Measurements from ENCODE around the gene C14orf132.

The C14orf132 gene

DNA sequence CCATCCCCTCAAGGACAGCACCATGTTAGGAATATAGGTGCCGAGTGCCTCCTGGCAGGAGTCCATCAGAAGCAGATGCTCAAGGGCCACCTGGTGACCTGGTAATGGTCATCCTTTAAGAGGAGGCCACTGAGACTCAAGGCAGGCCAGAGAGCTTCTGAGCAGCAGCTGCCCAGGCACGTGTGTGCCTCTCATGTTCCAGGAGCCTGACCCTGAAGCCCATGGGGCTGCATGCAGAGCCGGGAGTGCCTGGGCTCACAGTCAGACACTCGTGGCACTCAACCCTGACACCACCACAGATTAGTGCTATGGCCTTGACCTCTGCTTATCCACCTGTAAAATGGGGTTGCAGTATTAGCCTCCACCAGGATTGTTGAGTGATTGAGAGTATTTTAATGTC, 45.6 kb downstream of the C14orf132 start:
- no peak for DNase-seq

DNA sequence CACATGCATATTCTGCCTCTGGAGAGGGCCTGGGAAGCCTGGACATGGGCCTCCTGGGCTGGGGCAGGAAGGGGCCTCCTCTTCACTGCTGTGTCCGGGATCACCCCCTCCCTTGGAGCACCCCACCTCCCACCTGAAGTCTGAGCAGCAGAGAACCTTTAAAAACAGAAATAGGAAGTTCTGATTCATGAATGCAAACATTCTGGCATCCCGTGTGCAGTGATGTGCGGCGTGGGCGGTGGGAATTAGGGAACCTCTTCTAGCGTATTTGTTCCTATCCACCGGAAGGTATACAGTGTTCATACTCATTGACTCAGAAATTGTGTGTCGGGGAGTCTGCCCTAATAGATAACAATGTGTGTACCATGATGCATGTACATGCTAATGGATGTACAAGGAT, 46.2 kb downstream of the C14orf132 start:
- no peak for DNase-seq

DNA sequence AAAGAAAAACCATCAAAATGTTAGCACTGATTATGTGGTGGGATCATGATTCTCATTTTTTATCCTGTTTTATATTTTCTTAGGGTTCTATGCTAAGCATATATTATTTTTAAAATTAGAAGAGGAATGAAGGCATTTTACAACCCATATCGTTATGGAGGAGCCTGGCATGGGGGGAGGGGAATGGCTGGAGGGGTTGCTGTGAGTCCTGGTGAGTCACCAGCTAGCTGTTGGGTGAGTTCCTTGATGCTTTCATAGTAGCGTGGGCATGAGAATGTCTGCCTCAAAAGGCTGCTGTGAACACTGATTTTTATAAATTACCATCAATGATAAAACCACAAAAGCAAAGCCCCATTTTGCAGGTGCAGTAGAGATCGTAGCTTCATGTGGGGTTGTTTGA, 46.9 kb downstream of the C14orf132 start:
- peak; percentile 88 for DNase-seq

DNA sequence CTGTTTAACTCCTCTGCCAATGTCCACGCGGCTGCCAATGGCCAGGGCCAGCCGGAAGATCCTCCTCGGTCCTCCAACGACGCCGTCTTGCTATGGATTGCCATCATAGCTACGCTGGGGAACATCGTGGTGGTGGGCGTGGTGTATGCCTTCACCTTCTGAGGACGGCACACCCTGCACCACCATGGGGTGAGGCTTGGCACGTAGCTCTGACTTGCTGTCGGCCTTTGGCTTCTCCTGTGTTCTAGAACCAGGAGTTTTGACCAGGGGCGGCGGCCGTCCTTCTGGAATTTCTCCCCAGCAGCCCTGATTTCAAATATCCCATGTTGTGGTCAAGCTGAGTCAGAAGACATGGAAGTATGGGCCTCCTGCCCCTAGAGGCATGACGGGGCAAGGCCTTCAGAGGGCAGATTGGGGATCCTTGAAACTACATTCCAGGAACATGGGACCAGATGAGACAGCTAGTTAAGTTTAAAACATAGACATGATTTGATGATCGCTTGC, 47.5 kb downstream of the C14orf132 start:
- peak; percentile 85 for DNase-seq

DNA sequence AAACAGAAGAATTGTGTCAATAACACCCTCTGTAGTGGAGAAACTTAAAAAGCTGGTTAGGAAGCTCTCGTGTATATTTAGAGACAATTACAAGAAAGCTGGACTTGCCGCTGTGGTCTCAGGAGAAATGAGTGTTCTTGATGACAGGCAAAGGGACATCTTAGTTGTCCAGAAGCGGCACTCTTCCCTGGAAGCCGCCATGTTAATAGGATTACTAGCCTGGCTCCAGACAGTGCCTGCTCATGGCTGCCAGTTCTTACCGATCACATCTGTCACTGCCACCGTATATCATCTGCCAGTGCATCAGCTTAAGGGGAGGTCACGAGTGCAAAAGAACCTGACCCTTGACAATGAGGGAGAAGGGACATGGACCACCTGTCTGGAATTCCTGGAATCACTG, 48.9 kb downstream of the C14orf132 start:
- no peak for DNase-seq

DNA sequence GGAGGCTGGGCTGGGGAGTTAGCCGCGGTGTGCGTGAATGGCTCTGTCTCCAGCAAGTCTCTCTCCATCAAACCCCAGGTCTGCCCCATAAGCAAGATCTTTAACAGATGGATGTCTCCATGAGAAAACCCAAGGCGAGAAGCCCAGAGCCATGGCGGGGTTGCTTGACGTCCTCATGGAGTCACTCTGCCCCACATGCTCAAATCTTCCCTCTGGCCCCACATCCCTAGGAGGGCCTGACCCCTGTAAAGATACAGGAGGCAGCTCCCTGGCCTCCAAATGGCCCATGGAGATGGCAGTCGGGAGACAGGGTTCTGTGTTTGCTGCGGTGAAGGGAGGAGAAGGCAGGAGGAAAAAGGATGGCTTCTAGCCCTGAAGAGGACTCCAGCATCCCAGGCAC, 49.3 kb downstream of the C14orf132 start:
- no peak for DNase-seq

DNA sequence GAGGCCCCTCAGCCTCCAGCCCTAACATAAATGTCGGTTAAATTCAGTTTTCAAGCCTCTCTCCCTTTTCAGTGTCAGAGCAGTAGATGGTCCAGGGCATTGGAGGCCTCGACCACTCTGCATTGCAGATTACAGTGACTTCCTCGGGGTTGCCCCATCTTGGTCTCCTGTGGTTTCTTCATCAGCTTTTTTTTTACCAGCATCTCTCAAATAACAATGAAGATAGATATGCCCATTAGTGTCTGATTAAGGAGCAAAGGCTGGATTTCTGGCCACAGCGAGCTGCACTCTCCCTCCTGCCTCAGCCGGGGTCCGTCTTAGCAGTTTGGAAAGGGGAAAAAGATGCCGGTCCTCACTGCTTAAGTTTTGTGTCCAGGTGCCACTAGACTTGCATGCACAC, 49.7 kb downstream of the C14orf132 start:
- DNase-seq, result no peak

DNA sequence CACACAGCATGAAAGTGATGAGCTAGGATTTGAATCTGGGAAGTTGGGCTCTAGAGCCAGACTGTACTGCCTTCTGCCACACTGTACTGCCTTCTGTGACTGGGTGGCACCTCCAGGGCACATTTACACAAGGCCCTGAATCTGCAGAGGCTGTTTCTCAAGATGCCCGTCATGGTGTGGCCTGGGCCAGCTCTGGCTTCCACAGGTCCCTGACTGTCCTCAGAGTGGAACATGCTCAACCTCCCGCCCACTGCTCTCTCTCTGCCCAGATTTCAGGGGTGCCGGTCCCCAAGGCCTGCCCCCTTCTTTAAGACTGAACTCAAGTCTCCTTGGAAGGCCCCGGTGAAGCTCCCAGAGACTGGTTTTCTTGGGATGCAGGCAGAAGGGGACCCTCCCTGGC, 50.2 kb downstream of the C14orf132 start:
- no peak for DNase-seq

DNA sequence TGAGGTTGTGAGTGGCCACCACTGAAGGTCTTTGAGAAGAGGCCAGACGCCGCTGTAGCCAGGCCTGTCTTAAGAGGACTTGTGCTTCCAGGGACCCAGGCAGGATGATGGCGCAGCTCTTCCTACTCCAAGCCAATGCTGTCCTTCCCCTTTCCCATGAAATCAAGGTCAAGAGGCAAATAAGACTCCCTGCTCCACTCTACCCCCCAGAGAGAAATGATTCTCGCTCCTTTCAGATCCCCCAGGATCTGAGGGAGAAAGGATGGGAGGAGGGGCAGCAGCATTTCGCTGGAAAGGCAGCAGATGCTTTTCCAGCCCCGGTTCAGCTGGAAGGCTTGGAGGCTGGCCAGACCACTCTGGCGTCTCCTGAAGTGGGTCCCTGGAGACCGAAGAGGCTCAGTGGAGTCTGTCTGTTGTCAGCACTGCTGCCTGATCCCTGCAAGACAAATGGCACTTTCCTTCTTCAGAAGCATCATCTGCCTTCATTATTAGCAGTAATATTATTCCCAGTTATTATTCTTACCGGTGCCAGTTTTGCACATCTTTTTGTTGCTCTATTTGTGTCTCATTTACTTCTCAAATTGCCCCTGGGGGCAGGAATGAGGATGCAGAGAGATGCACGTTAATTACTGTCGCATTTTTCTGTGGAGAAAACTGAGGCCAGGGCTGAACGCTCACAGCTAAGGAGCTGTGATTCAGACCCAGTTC, 51.4 kb downstream of the C14orf132 start:
- DNase-seq, result peak; percentile 77

DNA sequence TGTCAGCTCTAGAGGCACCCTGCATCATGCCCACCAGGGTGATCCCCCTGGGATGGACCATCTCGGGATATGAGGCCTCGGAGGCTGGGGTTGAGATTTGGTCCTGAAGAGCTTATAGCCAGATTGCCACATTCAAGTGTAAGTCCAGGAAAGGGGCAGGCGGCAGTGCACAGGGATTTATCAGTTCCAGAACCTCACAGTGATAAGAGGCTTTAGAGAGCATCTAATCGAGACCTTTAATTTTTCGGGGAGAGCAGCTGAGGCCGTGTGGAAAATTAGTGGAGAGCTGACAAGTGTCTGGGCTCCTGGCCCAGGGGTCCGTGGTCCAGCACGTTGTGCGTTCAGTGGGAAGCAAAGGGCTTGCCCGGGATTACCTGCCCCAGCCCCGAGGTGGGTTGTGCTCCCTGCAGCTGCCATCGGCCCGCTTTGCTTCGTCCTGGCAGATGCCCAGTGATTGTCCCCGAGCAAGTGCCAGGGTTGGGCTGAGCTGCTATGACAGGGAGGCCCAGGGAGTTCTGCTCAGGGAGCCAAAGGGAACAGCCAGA, 52.1 kb downstream of the C14orf132 start:
- DNase-seq, result no peak

DNA sequence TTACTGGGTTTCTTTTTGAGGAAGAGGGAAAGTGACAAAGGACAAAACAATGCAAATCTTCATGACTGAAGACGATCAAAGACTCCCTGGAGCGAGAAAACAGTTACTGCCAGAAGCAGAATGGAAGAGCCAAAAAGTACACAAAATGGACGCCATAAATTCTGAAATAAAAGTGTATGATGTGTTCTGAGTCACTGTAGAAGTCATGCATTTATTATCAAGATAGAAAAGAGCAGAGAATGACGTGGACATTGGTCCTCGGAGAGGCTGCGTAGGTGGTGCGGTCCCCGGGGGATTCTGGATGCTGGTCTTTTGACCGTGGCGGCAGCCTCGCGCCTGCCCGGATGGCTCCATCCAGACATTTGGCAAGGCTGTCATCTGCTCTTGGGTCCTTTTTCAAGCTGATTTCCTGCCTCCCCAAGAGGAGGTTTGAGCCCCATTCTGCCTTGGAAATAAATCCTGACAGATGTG, 52.8 kb downstream of the C14orf132 start:
- DNase-seq, result peak; percentile 69

DNA sequence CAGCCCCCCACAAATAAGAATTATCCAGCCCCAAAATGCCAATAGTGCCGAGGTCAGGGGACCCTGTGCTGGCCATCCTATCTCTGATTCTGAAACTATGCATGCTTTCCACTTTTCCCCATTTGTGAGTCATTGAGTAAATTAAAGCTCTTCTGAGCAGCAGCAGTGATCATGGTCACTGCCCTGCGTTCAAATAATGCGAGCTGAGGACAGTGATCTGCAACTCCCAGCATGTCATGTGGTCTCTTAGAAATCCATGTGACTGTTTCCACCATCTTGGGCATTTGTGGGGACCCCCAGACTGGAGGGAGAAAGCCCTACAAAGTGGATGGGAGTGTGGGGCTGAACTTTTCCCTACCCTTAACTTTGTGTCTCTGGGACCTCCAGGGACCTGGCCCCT, 53.8 kb downstream of the C14orf132 start:
- no peak for DNase-seq

DNA sequence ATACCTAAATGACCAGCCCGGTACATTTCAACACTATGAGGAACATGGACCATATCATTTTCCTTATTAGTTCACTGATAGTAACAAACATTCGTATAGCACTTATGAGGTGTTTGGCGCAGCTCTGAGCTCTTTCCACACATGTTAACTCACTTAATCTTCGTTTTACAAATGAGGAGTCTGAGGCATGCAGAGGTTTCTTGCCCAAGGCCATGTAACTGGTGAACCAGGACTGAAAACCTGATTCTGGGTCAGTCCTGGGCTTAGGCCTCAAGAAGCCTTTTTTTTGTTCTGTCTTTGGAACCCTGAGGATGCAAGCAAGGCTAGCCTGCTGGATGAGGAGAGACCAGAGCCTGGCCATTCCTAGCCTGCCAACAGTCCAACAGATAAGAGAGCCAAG, 55.0 kb downstream of the C14orf132 start:
- no peak for DNase-seq

DNA sequence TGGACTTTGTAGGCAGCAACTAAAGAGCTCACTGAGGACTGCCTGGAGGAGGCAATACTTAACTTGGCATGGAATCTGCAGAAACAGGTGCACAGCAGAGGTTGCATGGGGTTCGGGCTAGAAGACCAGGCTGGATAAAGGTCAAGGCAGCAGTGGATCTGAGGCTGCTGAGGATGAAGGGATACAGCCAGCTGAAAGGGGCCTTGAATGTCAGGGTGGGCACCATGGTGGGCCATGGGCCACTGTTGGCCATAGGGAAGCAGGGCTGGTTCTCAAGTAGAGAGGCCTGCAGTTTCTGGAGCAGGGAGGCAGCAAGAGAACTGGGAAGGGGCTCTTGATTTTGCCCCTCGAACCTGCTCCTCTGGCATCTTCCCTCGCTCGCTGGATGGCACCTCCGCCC, 55.5 kb downstream of the C14orf132 start:
- DNase-seq, result no peak

DNA sequence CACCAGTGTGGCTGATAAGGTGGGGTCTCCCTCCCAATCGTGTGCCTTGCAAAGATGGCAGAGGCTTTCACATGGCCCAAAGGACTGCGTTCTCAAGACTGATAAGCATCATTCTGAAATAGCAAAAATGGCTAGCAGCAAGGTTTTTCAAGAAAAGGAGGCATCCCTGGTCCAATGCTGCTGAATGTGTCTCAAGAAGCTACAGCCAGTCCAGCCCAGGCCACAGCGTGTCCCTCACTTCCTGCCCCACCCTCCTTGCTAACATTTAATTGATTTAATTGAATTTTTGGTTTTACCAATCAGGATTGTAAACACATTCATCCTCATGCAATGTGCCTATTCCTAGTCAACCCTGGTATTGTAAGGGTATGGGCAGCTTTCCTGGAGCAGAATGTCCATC, 55.9 kb downstream of the C14orf132 start:
- no peak for DNase-seq

DNA sequence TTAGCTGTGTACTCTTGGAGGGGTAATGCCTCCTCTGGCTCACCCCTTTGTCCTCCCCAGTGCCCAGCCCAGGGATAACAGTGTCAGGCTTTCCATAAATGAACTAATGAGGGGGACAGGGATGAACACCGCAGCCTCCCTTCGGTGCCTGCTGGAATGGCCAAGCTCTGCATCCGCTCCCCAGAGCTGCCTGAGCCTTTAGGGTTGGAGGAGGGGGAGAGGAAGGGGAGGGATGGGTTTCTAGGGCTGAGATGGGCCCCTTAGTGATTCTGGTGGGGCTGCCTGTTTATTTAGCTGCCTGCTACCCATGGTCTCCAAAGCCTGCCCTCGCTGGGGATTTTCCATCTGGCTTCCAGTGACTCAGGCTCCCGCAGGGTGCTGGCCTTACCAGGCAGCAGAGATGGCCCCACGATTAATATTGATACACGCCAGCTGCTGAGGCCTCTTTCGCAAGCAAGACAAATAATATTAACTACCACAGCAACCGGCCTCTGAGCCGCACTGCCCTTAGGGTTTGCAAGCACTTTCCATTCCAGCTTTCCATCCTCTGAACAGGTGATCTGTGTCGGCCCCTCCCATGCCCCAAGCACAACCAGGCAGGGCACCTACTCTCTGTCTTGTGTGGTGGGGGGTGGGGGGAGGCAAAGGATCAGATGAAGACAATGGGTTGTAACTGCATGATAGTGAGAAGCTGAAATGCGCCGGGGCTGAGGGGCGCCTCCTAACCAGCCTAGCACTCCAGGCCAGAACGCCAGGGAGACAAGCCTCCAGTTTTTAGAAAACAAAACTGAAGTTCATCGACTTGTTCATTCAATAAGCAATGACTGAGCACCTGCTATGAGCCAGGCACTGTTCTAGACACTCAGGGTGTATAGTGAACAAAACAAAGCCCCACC, 56.7 kb downstream of the C14orf132 start:
- peak; percentile 88 for DNase-seq

DNA sequence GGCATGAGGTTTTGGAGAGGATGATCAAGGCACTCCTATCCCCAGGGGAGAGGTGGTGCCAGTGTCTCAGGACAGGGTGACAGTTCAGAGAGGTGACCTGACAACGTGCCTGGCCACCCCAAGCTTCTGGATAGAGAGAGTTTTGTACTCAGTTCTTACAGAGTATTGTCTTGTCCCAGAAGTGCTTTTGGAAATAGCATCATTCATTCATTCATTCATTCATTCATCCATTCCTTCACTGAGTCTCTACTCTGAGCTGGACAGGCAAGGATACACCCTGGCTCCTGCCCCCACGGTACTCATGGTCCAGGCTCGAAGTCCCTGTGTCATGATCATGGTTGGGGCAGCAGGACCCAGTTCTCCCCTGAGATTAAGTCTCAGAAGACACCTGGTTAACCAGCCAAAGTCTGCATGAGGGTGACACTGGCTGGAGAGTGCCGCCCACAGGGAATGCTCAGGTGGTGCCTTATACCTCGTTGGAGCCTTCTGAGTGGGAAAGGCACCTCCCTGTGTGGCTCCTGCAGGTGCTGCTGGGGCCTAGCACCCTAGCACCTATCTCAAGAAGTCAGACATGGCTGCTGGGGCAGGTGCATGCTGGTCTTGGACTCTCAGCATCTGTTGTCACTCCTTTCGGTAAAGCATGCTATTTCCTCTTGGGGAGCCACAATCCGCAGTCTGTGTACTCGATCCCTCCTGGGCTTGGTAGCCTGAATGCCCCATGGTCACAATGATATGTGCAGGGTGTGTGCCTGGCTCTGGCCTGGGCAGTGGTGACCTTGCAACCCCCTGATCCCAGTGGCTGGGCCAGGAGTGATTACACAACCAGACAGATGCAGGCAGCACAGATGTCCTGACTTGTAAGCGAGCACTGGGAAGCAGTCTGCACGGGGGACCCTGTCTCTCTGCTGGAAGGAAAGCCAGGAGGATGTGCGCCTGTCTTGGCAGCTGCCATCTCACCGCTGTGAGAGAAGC, 57.8 kb downstream of the C14orf132 start:
- DNase-seq, result no peak

DNA sequence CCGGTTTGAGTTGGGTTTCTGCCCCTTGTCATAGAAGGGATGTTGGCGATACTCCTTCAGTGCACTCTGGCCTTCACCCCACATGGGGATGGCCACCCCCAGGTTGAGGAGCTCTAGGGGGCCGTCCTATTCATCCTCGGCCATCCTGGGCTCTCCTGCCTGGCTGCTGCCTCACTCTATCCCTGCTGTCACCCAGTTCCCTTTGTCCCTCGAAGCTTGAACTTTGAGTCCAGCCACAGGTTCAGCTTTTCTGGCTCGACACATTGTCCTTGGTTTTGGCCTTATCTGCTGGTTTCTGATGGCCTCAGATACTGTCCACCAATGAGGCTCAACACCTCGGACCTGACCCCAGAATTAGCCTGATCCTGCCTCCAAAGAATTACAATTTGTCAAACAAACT, 58.6 kb downstream of the C14orf132 start:
- DNase-seq, result no peak

DNA sequence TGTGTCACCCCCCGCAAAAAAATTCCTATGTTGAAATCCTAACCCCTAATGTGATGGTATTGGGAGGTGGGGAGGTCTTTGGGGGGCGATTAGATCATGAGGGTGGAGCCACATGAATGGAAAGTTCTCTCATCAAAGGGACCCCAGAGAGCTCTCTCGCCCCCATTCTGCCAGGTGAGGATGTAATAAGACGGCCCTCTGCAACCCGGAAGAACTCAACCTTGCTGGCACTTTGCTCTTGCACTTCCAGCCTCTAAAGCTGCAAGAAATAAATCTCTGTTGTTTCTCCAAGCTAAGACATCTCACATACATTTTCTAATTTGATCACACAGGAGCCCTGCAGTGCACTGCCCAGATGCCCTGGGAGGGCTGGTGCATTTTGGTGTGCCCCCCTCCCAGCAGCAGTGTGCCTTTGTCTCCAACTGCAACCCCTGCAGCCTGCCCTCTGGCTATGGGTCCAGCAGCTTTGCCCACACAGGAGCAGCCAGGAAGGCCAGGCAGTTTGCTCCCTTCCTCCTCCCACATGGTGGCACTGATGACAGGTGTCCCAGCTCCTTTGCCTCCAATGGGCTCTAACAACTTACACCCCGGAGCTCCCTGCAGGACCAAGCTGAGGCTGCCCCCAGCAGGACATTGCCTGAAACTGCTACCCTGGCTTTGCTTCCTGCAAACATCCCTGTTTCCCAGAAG, 59.3 kb downstream of the C14orf132 start:
- peak; percentile 69 for DNase-seq

DNA sequence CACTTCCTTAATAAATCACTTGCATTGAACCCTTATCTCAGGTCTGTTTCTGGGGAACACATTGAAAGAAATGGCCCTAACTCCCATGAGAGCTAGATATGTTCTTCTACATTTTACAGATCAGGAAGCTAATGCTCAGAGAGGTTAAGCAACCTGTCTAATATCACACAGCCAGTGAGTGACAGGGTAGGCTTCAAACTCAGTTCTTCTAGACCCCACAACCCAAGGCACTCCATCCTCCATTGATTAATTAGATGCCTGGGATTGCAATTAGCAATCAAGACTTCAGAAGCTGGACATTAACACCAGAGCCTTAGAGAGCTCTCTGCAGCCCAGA, 59.8 kb downstream of the C14orf132 start:
- DNase-seq, result no peak

DNA sequence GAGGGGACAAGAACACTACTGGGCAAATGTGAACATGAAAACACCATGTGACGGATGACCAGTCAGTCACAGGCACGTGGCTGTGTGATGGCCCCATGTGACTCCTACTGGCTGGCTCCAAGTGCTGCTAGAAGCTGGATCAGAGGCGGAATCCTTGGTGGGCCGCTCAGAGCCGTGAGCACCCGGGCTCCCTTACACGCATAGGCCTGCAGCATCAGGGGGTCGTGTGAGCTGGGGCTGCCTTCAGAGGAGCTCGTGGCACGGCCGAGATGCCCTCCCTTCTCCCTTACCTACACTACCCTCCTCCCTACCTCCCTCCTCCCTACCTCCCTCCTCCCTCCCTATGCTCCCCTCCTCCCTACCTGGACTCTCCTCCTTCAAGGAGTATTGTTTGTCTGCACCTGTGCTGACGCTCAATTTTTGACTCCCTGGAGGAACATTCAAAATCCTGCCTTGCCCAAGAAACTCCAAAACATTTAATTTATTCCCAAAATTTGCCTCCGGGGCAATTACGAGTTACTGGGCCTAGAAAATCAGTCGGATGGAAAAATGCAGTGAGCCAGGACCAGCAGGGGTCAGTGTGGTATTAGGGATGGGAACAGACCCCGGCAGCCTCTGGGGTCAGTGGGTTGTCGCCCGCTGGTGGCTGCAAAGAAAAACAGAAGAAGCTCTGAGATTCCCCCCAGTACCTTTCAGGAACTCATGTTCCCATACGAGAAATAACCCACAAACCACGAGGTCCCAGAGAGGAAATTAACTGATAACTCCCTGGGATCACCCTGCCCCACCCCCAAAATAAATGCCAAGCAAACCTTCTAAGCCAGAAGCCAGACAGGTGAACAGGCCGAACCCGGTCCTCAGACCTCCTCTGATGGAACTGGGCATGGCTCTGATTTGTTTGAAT, 61.3 kb downstream of the C14orf132 start:
- DNase-seq, result peak; percentile 84

Data from EL (cell line).